LNCaP clone FGC (cell line): ENCODE data around the gene ZNF511.

Experiments
- DNase-seq: peaks from one replicate; pipeline ENCODE4 v3.0.0-alpha.2; 2011; ENCODE audit warnings: low read depth
- H3K4me3 ChIP-seq: 2 replicates; pipeline ENCODE4 v1.5.1; 2011; ENCODE audit warnings: mild to moderate bottlenecking, low read depth, low read length, control low read depth
- CTCF ChIP-seq: IDR thresholded peaks from 2 replicates; pipeline ENCODE4 v1.5.1; 2012; ENCODE audit warnings: mild to moderate bottlenecking; ENCODE audit not compliant: control insufficient read depth, insufficient read depth; ENCODE audit errors: extremely low read depth

ZNF511 gene

GRCh38 chr10:133308421-133309099 is at the start of gene ZNF511, which contains the start of gene TUBGCP2:
Gene ZNF511 (plus strand): TSS chr10:133308914. CDS start chr10:133308944, 30 bp downstream.
Gene TUBGCP2 (minus strand): TSS chr10:133308872. CDS start chr10:133302941, 5,931 bp downstream.
- TF ChIP-seq CTCF: no peak
- peak within 1 kb of the TSS; percentile 81 for H3K4me3 ChIP-seq
- DNase-seq: no peak

GRCh38 chr10:133259602-133259989 is 49.1 kb upstream of the ZNF511 start:
- H3K4me3 ChIP-seq: no peak overlapping the region
- TF ChIP-seq CTCF: no peak
- DNase-seq: no peak

GRCh38 chr10:133260895-133261725 is 47.6 kb upstream of the ZNF511 start:
- DNase-seq: no peak
- TF ChIP-seq CTCF: no peak
- H3K4me3 ChIP-seq: peak overlapping the region; percentile 76

- peak overlapping the region; percentile 76 for H3K4me3 ChIP-seq
- no peak for TF ChIP-seq CTCF
- no peak for DNase-seq
Measured at GRCh38 chr10:133261726-133262325, 46.9 kb upstream of the ZNF511 start.

GRCh38 chr10:133262696-133263095 is 46.0 kb upstream of the ZNF511 start:
- no peak overlapping the region for H3K4me3 ChIP-seq
- DNase-seq: no peak
- TF ChIP-seq CTCF: no peak

GRCh38 chr10:133263674-133264073 is 45.0 kb upstream of the ZNF511 start:
- DNase-seq: no peak
- H3K4me3 ChIP-seq: no peak overlapping the region
- no peak for TF ChIP-seq CTCF
